Stomach (tissue), 4 donors: ENCODE measurements around the gene DPY19L2.
"Not testable (repeated sequence)": the region's sequence is repeated elsewhere in the genome, so short reads cannot be mapped to it uniquely, and the experiment has no call there.

Experiments used
- CTCF ChIP-seq, 7 experiments: fragments of 450-650 bp in 4 of 7; fragments of 200-600 bp in 3 of 7; sonication (generic) in 3 of 7; IDR thresholded peaks; one replicate each; pipeline ENCODE4 v1.5.1; 2016 to 2019; ENCODE audit warnings: antibody characterized with exemption in 7 of 7, control low read depth in 2 of 7, mild to moderate bottlenecking in 1 of 7
- POLR2A ChIP-seq, 4 donors: fragments of 450-650 bp; IDR thresholded peaks; one replicate each; pipeline ENCODE4 v1.6.1; 2016; ENCODE audit warnings: antibody characterized with exemption in 4 of 4, control low read depth in 2 of 4, mild to moderate bottlenecking in 1 of 4, moderate library complexity in 1 of 4

- not testable (repeated sequence) for TF ChIP-seq CTCF, POLR2A (IDR thresholded peaks at IDR 0.05)
Measured at GRCh38 chr12:63655543-63656257, 12.6 kb downstream of the DPY19L2 start.
